ENCODE measurements around the gene FAM76B. TPM values are rescaled to one million over a fixed set of nuclear protein-coding genes. Genes with fewer than 3 reads are reported as not detected.

FAM76B gene
- total RNA-seq, 4 donors from 2014 or later = 43.1 to 149 (median 46.7) TPM

- no peaks in the 10 kb centered on the region for H3K27me3 ChIP-seq
- H3K36me3 ChIP-seq = no peaks in the 10 kb centered on the region
- no peaks in the 10 kb centered on the region for H3K9me3 ChIP-seq
- no peak for DNase-seq
- no peak overlapping the region for H3K27ac ChIP-seq
- H3K4me1 ChIP-seq = no peaks in the 10 kb centered on the region
- no peak for TF ChIP-seq POLR2A (IDR thresholded peaks at IDR 0.05)
- TF ChIP-seq CTCF (IDR thresholded peaks at IDR 0.05) = peak; percentile 53 to 83 (median 78)
- H3K4me3 ChIP-seq = no peak overlapping the region
Measured at GRCh38 chr11:95764267-95764898, 25.2 kb downstream of the FAM76B start.

GRCh38 chr11:95762534-95762933 is 27.0 kb downstream of the FAM76B start:
- Histone ChIP-seq H3K9me3 (no peaks in the 10 kb centered on the region), H3K36me3 (no peaks in the 10 kb centered on the region), H3K4me1 (no peaks in the 10 kb centered on the region), H3K27ac (no peak overlapping the region), H3K4me3 (no peak overlapping the region), H3K27me3 (no peaks in the 10 kb centered on the region)
- no peak for TF ChIP-seq CTCF (IDR thresholded peaks at IDR 0.05)
- TF ChIP-seq POLR2A (IDR thresholded peaks at IDR 0.05) = no peak
- no peak for DNase-seq

GRCh38 chr11:95760941-95761340 is 28.6 kb downstream of the FAM76B start:
- no peaks in the 10 kb centered on the region for H3K9me3 ChIP-seq
- no peaks in the 10 kb centered on the region for H3K4me1 ChIP-seq
- H3K27ac ChIP-seq = no peak overlapping the region
- H3K4me3 ChIP-seq = no peak overlapping the region
- no peaks in the 10 kb centered on the region for H3K27me3 ChIP-seq
- DNase-seq = no peak
- TF ChIP-seq CTCF (IDR thresholded peaks at IDR 0.05) (no peak), POLR2A (IDR thresholded peaks at IDR 0.05) (no peak)
- no peaks in the 10 kb centered on the region for H3K36me3 ChIP-seq

- Histone ChIP-seq H3K27ac (no peak overlapping the region), H3K36me3 (no peaks in the 10 kb centered on the region), H3K4me3 (no peak overlapping the region), H3K27me3 (no peaks in the 10 kb centered on the region), H3K4me1 (no peaks in the 10 kb centered on the region), H3K9me3 (no peaks in the 10 kb centered on the region)
- no peak for DNase-seq
- TF ChIP-seq CTCF (IDR thresholded peaks at IDR 0.05) (no peak), POLR2A (IDR thresholded peaks at IDR 0.05) (no peak)
Measured at GRCh38 chr11:95751515-95751914, 38.1 kb downstream of the FAM76B start.

- Histone ChIP-seq H3K27ac (no peak overlapping the region), H3K36me3 (no peaks in the 10 kb centered on the region), H3K4me1 (no peaks in the 10 kb centered on the region), H3K4me3 (no peak overlapping the region), H3K9me3 (no peaks in the 10 kb centered on the region), H3K27me3 (no peaks in the 10 kb centered on the region)
- no peak for TF ChIP-seq CTCF (IDR thresholded peaks at IDR 0.05)
- TF ChIP-seq POLR2A (IDR thresholded peaks at IDR 0.05) = no peak
- DNase-seq = no peak
Measured at GRCh38 chr11:95750101-95750500, 39.5 kb downstream of the FAM76B start.

Measured in Peyer's patch (tissue), 4 donors.